ENCODE results near the gene XYLT1.

GRCh38 chr16:17328932-17329331 is 141.8 kb downstream of the XYLT1 start:
- TF ChIP-seq EZH2 (IDR thresholded peaks at IDR 0.05; ENCODE audit: insufficient read depth, poor library complexity, severe bottlenecking): no peak
- TF ChIP-seq EZH2phosphoT487 (IDR thresholded peaks at IDR 0.05; ENCODE audit: insufficient read depth, low read depth): no peak
